Melanocyte of skin (primary cell): ENCODE measurements around the gene DLST. TPM values are rescaled to one million over a fixed set of nuclear protein-coding genes. Genes with fewer than 3 reads are reported as not detected.

Experiments
- total RNA-seq, 2 donors: library from RNA; depleted of rRNA; stranded (reverse); fragments of >200 nt; gene quantifications; 2 replicates each; pipeline ENCODE4 v1.2.3, GENCODE V29; 2012

DLST gene
- total RNA-seq, result 10 to 100 TPM; 53.3 to 69.3 TPM

GRCh38 chr14:74881431-74882102 lies at the start of gene DLST:
Gene DLST, plus strand, starts transcription at chr14:74881916. Its CDS starts 38 bp downstream, at chr14:74881954.

DNA sequence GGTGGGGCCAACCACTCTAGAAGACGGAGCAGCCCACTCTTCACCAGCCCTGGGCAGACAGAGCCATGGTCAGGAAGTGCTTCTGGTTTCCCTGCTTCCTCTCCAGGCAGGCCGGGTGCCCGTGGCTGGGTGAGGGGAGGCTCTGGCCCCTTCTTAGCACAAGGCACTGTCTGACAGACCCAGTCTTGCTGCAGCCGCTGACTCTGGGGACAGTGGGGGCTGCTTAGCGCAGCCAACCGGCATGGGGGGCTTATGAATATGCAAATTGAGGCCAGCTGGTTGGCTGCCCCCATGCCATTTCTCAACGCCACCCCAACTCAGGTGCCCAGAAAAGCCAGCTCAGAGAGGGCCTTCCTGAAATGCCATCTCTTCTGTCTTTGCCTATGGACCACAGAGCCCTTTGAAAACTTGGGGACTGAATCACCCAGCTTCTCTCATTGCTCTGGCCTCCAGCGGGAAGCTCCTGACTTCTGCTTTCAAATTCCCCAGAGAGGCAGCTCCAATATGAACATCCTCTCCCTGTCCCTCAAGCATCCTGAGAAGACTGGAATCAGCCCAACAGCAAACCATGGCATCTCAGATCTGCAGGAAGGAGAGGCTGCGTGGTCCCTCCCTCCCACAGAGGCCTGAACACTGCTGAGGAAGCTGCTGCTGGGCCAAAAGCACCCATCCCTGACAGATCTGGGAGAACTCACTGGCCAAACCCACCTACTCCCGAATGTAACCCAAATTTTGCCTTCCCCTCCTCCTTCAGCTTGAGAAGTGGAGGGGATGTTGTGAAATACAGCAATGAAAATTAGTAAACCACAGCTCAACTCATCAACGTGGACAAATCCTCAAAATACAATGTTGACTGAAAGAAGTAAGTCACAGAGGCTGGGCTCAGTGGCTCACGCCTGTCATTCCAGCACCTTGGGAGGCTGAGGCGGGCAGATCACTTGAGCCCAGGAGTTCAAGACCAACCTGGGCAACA lies 5.5 kb upstream of the DLST start, which contains the start of gene PROX2:
Gene PROX2, minus strand, starts transcription at position 205 of the 973 bp plus-strand sequence. CDS start 12,311 bp downstream, outside the sequence.

DNA sequence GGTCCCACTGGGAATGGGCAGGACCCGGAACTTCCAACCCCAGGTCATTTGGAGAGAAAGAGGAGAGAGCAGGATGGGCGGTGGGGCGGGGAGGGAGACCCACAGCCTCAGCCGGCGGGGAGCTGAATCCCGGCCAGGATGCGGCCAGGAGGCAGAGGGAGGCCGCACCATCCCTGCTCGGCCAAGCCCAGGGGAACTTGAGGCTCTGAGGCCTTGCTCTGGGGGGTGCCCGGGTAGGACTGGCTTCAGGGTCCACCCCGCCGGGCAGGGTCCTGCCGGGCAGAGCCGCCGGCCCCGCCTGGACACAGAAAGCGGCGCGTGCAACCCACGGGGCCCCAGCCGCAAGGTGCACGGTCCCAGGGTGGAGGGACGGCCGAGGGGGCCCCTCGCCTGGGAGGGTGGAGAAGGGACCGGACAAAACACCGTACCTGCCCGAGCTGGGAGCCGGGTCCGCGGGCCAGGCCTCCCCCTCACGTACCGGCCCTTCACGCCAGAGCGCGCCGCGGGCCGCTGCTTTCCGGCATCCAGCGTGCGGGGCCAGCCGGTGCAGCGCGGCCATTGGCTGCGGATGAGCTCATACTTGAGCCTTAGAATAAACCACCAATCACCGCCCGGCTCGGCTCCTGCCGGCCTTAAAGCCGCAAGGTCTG lies 41.2 kb downstream of the DLST start, which contains the start of gene RPS6KL1:
Gene RPS6KL1, minus strand, starts transcription at position 509 of the 650 bp plus-strand sequence. CDS start 1,719 bp downstream, outside the sequence.

Other genes starting within 250 kb of the DLST start
- gene AREL1, start 168.8 kb upstream of the DLST start, total RNA-seq, result 10 to 100 TPM; 42.0 to 52.9 TPM
- 10 to 100 TPM; 24.8 to 27.0 TPM for gene FCF1, start 168.8 kb upstream of the DLST start, total RNA-seq
- gene YLPM1, start 118.6 kb upstream of the DLST start, total RNA-seq, result 10 to 100 TPM; 18.9 to 23.0 TPM
- gene PROX2, start 5.8 kb upstream of the DLST start, total RNA-seq, result not detected
- gene RPS6KL1, start 41.3 kb downstream of the DLST start, total RNA-seq, result 1 to 10 TPM; 6.9 to 7.7 TPM
- 1 to 10 TPM; 5.2 to 9.3 TPM for gene PGF, start 73.7 kb downstream of the DLST start, total RNA-seq
- 10 to 100 TPM; 33.7 to 90.2 TPM for gene EIF2B2, start 121.0 kb downstream of the DLST start, total RNA-seq
- 10 to 100 TPM; 15.1 to 15.3 TPM for gene MLH3, start 169.6 kb downstream of the DLST start, total RNA-seq
- 10 to 100 TPM; 12.4 to 17.3 TPM for gene ACYP1, start 182.1 kb downstream of the DLST start, total RNA-seq
- gene ZC2HC1C, start 187.7 kb downstream of the DLST start, total RNA-seq, result 1 to 10 TPM; 1.4 to 2.7 TPM
- gene NEK9, start 245.1 kb downstream of the DLST start, total RNA-seq, result 10 to 100 TPM; 32.3 to 57.1 TPM